GM19372 (cell line): ENCODE measurements around the gene FTCDNL1.

Experiments used
- ATAC-seq: cut with Tn5 transposase; IDR thresholded peaks from one replicate; pipeline ENCODE4 v1.9.1; 2021; ENCODE audit warnings: mild to moderate bottlenecking, low read depth, moderate library complexity; ENCODE audit not compliant: unreplicated experiment

FTCDNL1 gene

DNA sequence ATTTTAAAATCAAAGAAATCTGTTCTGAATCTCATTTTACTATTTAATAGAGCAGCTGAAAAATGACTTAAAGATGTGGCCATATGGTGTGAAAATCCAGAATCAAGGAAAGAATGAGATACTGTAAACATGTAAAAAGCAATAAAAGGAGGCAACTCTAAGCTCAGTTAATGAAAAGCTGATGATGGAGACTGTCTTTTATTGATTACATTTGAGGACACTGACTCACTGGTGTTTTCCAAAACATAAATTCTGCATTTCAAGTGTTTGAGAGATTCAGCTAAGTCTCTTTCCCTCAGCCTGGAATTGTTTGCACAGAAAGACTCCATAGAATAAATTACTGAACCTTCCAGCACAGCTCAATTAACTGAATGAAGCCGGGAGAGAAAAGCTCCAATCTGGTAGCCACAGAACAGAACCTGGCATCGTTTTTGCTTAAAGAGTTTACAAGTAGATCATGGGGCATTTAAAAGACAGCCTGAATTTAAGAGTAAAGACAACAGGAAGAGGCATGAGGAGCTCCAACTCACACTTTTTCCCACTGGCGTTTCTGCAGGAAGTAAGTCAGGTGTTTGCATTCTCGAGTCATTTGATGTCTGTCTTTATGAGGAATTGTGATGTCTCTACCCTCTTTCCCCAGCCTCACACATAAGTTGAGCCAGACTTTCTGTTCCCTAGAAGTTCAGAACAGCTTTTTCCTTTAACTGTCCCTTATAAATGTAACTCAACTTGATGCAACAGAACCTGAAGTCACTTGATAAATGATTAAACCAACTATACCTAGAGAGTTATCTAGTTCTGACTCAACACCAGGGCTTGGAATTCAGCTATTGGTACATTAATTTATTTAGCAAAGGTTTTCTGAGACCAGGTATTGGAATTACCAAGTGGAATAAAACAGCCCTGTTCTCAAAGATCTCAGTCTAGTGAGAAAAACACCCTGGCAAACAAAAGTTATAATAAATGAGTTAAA, 53.3 kb downstream of the FTCDNL1 start:
- no peak for ATAC-seq

DNA sequence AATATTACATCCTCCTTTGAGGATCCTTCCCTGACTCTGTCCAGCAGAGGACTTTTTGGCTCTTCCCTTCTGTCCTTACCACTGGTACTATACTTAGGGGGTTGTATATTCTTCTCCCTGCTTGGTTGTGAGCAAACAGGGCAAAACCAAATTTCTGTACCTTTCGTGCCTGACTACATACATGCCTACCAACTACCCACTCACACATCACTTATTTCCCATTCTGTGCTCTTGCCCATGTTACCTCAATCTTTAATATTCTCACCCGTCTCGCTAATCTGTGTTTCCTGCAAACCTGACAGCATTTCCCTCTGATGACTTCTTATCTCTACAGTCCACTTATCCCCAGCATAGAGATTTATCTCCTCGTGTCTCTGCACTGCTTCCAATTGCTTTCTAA, 58.6 kb downstream of the FTCDNL1 start:
- no peak for ATAC-seq

DNA sequence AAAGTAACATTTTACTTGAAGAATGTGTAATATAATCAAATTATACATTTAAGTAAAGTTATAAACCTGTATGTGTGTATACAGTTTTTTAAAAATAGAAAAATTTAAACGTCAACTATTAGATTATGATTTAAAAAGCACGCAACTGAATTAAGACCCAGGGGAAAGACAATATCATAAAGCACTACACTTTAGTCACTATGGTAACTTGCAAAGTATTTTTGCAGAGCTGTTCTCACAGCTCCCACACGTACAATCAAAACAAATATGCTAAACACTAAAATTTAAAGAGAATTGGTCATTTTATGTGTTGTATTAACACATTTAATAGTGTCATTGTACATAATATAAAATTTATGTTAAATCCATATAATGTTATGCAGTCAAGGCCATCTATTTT, 59.7 kb downstream of the FTCDNL1 start:
- ATAC-seq = no peak

DNA sequence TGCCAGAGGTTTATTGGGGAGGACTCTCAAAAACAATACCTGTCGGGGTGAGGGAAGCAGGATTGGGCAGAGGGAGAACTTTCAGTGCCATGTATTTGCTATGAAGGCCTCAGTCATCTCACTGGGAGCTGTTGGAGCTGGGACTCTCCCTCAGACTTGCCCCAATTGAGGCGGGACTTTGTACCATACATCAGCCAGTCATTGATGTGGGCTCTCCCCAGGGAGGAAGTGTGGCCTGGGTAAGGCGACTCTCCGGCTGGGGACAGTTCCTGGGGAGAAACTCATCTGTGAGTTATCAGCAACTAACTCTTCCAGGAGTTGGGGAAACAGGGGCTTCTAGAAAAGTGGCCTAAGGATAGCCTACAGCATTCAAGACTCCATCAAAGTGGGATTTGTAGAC, 66.5 kb downstream of the FTCDNL1 start:
- no peak for ATAC-seq

DNA sequence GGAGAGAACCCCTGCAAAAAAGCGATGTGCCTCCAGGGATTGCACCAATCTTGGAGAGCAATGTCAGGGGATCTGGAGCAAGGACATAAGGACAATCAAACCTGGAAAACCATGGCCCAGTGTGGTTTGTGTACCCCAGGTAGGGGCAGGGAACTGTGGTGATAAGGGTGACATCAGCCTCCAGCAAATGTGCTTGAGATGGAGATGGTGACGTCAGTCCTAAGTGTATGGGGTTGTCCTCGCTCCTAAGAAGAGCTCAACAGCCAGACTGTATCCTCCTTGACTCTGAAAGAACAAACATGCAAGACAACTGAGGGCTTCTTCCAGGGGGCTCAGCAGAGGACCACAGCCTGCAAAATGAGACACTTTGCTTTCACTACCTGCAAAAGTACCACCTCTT, 71.4 kb downstream of the FTCDNL1 start:
- ATAC-seq = no peak

DNA sequence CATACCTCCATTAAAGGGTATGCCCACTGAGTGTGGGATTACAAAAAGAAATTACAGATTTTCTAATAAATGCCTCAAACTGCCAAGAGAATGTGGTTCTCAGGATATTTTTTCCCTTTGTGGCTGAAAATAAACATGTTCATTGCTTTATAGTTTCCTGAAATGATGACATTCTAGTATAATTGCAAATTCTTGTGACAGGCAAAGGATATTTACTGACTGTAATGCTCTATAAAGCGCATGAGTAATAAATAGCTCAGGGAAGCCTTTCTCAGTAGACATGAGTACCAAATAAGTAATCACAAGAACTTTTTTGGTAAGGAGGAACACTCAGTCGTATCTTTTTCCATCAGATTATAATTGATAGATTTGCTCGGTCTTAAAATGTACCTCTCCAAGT, 72.3 kb downstream of the FTCDNL1 start:
- no peak for ATAC-seq

DNA sequence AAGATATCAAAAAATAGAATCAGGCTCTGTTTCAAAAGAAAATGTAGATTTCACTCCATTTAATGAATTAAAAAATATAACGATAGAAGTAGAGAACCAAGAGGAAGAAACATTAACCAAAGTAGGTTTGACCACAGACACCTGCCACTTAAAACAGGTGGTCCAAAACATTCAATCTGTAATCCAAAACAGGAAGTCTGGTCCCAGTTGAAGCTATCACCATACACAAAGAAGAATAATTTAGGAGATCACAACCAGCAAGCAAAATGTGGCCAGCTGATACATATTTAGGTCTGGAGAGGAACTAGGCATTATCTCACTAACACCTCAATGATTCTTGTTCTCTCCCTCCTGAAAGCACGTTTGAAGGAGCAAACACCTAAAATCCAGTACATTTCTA, 73.1 kb downstream of the FTCDNL1 start:
- ATAC-seq = no peak

DNA sequence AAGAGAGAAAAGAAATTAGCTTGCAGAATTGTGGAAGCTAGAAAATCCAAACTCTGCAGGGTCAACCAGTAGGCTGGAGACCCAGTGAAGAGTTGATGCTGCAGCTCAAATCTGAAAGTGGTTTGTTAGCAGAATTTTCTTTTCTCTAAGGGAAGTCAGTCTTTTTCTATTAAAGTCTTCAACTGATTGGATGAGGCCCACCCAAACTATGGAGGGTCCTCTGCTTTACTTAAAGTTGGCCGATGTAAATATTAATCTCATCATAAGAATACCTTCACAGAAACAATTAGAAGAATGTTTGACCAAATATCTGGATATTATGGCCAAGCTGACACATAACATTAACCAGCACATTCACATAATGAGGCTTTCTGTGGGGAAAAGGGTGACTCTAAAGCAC, 73.7 kb downstream of the FTCDNL1 start:
- no peak for ATAC-seq

DNA sequence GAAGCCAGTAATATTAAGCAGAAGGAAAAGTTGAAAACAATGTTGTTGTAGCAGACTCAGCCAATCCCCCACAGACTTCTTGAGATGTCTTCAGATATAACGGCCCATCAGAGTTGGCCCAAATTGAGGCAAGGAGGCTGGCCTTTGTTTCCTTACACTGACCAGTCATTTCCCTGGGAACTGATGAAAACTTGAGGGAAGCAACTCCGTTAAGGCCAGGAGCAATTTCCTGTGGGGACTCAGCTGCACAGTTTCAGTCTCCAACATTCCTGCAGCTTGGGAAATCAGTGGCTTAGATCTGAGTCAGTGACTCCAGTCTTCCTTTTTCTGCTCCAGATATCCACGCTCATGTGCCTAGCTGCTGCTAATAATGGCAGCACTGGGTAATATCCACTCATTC, 75.7 kb downstream of the FTCDNL1 start:
- ATAC-seq = no peak

DNA sequence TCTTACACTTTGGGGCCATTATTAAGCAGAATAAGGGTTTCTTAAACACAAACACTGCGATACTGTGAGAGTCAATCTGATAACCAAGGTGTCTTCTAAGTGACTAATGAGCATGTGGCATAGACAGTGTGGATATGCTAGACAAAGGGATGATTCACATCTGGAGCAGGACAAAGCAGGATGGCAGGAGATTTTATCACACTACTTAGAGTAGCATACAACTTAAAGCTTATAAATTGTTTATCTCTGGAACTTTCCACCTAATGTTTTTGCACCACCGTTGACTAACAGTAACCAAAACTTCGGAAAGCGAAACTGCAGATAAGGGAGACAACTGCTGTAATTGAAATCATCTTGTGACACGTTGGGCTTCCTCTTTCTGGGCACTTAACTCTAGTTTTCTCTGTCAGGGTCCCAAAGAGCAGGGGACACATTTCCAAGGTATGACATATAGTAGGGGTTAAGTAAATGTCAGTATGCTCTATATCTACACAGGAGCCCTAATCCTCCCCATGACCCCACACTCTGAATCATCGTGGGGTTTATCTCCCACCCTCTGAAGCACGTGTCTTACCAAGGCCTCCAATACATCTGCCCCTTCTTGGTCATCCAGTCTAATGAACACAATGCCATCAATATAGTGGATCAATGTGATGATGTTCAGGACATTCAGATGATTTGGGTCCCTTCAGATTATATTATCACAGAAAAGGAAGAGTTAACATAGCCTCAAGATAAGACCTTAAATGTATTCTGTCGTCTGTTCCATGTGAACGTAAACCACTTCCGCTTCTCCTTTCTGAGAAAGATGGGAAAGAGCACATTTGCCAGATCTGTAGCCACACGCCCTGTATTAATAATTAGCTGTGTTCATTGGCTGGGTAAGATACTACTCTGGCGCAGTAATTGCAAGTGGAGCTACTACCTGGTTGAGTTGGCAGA, 78.7 kb downstream of the FTCDNL1 start:
- ATAC-seq = no peak

DNA sequence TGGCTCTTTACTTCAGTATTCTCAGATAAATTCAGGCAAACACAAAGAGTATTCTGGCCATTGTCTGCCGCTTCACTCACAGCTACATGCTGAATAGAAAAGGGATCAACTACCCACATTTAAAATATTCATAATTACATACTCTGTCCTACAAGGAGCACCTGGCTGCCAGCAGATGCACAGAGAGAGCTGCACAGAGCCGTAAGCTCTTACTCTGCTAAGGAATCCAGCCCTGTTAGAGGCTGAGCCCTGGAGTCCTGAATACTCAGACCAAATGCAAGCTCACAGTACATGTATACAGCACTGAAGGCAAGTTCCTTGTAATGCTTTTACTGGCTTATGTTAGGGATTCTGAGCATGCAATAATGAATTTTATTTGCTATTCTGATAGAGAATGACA, 80.3 kb downstream of the FTCDNL1 start:
- no peak for ATAC-seq

DNA sequence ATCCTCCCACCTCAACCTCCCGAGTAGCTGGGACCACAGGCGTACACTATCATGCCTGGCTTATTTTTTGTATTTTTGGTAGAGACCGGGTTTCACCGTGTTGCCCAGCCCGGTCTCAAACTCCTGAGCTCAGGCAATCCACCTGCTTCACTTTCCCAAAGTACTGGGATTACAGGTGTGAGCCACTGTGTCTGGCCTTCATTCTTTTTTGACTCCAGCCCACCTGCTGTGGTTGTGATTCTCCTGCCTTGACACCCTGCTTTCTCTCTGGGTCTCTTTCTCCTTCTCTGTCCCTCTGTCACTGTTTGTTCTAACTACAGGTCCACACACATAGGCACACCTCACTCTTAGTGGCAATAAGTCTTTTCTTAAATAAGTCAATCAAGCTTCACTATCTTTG, 85.3 kb downstream of the FTCDNL1 start:
- ATAC-seq = no peak

DNA sequence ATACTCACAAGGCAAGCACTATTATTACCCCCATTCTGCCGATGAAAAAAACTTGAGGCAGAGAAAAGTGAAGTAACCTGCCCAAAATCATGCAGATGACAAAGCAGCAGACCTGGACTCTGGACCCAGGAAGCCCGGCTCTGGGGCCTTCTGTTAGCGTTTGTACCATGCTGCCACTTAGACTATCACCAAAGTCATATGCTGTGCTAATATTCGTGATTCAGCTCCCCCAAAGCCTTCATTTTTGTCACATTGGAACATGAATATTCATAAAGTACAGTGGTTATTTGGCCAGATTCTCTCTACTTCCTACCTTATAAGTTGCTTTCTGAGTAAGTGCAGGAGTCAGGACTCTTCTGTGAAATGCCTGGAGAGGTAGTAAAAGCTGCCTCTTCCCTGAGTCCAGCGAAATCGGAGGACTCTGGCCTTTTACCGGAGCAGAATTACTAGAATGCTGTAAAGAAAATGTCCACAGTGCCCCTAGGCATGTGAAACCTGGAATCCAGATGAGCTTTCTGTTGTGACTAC, 86.7 kb downstream of the FTCDNL1 start:
- ATAC-seq = no peak

DNA sequence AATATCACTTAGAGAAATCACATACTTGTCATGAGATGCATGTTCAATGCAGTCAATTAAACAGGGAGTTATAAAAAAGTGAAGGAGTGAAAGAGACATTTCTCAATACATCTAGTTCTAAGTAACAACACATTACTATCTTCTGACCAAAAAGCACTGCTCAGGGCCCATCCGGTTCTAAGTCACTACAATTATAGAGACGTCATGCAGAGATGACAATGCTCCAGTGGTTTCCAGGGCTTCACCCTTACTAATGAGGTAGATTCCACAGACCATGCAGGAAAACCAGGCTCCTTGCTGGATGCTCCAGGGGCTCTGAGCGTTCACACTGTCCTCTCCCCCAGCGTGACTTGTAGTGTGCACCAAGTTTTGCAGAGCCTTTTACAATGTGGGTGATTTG, 88.0 kb downstream of the FTCDNL1 start:
- no peak for ATAC-seq

DNA sequence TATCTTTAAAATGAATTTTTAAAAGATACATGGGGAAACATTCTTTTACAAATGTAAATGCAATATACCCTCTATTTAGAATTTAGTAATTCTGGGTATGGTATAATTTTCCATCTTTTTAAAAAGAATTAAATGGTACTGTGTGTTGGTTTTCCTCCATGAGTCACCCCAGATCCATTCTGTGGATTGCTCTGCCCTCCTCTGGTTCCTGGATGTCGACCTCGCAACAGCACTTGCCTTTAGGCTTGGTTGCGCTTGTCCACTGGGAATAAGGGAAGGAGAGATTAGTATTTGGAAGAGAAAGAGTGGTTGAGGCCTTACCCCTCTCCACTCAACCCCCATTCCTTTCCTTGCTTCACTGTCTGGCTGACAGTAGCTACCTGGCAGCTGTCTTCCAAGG, 90.4 kb downstream of the FTCDNL1 start:
- ATAC-seq = no peak

DNA sequence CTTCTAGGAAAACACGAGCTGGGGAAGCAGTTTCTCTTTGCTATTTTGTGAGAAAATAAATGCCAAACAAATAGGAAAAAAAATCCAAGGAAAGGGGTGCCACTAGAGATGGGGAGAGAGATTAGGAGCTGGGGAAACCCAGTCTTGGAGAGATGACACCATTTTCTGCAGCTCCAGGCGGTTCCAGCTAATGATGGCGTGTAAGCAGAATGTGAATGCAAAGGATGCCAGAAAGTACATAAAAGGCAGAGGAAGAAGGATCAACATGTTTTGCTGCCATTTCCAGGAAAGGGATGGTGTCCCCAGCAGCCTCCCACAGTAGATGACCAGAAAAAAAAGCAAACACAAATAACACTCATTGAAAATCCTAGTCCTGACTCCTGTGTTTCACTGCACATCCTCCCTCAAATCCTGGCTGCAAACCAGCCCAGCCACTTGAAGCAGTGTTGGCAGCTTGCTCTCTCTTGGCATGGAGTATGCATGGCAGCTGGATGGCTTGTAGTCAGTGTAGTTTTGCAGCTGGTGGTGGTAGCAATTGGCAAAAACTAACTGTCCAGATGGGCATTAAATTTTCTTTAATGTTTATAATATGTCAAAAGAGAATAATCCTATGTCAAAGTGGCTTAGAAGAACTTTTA, 93.6 kb downstream of the FTCDNL1 start:
- ATAC-seq = no peak

DNA sequence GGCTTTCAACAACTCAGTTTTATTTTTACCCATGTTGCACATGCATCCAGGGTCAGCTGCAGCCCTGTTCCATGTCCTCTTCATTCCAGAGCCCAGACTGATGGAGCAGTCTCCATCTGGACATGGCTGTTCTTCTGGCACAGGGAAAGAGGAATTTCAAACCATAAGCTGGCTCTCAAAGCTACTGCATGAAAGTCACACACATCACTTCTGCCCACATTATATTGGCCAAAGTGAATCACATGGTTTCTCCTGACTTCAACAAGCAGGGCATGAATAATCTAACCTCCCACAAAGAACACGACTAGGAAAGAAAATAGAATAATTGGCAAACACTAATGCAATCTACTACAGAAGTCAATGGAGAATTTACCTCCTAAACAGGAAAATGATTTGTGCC, 94.2 kb downstream of the FTCDNL1 start:
- ATAC-seq = no peak

DNA sequence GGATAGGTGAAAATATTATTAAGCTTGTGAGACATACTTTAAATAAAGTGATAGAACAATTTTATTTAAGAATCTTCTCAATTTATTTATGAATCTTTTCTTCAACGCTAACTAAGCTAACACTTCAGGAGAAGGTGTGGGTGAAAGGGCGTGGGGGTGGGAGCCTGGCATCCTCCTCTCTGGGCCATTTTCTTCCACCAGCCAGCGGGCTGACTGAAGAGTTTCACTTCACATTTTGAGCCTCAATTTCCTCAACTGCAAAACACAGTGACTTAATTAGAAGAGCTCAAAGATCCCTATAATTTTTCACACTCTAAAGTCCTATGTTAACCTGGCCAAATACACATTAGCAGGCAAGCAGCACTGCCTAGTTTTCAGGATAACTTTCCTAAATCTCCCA, 94.8 kb downstream of the FTCDNL1 start:
- ATAC-seq = no peak

DNA sequence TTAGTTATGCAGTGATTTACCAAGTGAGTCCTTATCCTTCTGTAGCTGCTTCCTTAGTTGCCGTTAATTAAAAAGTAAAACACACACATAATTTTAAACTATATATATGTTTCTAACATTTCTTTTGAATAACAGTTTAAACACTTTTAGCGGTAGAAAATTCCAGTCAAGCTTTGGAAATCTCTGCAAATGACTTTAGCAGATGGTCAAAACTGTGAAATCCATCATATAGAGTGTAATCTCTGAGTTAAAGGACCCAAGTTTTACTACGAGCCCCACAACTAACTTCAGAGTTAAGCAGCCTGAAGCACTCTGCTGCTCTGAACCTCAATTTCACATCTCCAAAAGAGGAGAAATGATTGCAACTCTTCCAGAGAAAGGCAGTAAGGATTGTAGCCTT, 96.2 kb downstream of the FTCDNL1 start:
- ATAC-seq = no peak

DNA sequence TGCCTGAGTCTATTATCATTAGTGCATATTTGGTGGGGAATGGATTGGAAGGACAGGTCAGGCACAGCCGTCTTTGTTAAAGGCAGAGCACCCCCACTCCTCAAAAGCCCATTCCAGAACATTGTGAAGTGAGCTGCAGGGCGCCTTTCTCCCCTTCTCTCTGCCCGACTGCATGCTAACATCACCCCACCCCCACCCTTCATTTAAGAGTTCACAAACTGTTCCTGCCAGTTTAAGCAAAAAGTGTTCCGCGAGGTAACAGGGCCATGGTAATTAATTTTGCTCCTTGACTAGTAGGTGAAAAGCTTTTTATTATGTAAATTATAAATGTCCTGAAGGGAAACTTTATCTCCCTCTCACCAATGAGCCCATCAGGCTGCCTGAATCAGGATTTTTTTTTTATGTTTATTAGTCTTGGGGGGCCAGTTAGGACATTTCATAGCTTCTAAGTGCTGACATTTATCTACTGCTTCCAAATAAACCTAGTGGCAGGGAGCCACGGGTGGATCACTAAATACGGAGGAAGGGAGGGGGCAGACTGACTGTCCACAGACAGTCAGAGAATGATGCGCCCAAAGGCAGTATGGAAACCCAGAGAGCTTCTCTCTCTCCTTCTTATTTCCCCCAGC, 99.4 kb downstream of the FTCDNL1 start:
- no peak for ATAC-seq
